H1 (cell line): ENCODE measurements around the gene UVRAG. TPM values are rescaled to one million over a fixed set of nuclear protein-coding genes. Genes with fewer than 3 reads are reported as not detected.

Source experiments
- CTCF ChIA-PET: fragments of 300-600 bp; sonication (Branson Sonifier 250); formaldehyde crosslinking; loops from one replicate; lab custom pipeline; 2021; ENCODE audit not compliant: partially characterized antibody; lab: Charles Lee
- POLR2A ChIA-PET: fragments of 300-600 bp; sonication (Branson Sonifier 250); formaldehyde crosslinking; loops from one replicate; lab custom pipeline; 2021; ENCODE audit warnings: inconsistent platforms; ENCODE audit not compliant: partially characterized antibody; lab: Charles Lee
- DNase-seq, 2 experiments: peaks; one replicate each; pipeline versions ENCODE4 v3.0.0 to v3.0.0-alpha.2; 2010 to 2022; ENCODE audit warnings: low spot score in 2 of 2, low read depth in 1 of 2, mixed read lengths in 1 of 2
- FAIRE-seq: peaks from 2 replicates; lab custom pipeline; 2011; peaks lifted over from hg19 to GRCh38; lab: Jason Lieb, UNC
- H2AFZ ChIP-seq: 2 replicates; pipeline ENCODE4 v1.8.1; 2012; ENCODE audit warnings: low read length, inconsistent platforms
- H2AK5ac ChIP-seq: 2 replicates; pipeline ENCODE4 v1.6.1; 2013; ENCODE audit warnings: low read depth, low read length
- H2BK120ac ChIP-seq: replicated peaks from 2 replicates; pipeline ENCODE3; 2013; ENCODE audit warnings: low read depth, low read length, inconsistent platforms
- H2BK12ac ChIP-seq: 2 replicates; pipeline ENCODE4 v1.6.1; 2013; ENCODE audit warnings: low read depth, low read length
- H2BK15ac ChIP-seq: 2 replicates; pipeline ENCODE4 v1.6.1; 2013; ENCODE audit warnings: low read length
- H2BK20ac ChIP-seq: 2 replicates; pipeline ENCODE4 v1.6.1; 2013; ENCODE audit warnings: low read length
- H2BK5ac ChIP-seq: 2 replicates; pipeline ENCODE4 v1.6.1; 2013; ENCODE audit warnings: low read depth, low read length
- H3K14ac ChIP-seq: 2 replicates; pipeline ENCODE4 v1.6.1; 2013; ENCODE audit warnings: inconsistent platforms; ENCODE audit not compliant: insufficient read length
- H3K18ac ChIP-seq: 2 replicates; pipeline ENCODE4 v1.6.1; 2013; ENCODE audit warnings: low read length; ENCODE audit errors: extremely low read depth
- H3K23ac ChIP-seq: 2 replicates; pipeline ENCODE4 v1.6.1; 2013; ENCODE audit warnings: inconsistent platforms; ENCODE audit not compliant: insufficient read length
- H3K23me2 ChIP-seq: 2 replicates; pipeline ENCODE4 v1.6.1; 2013; ENCODE audit warnings: low read depth, low read length
- H3K27ac ChIP-seq: 2 replicates; pipeline ENCODE4 v1.6.1; 2011; ENCODE audit warnings: low read depth, low read length, inconsistent platforms
- H3K27me3 ChIP-seq, 4 experiments: replicated peaks in 1 of 4; 1 replicate in 1 of 4; 2 replicates in 3 of 4; pipeline versions ENCODE4 v1.6.1 to v1.8.1; 2011 to 2013; ENCODE audit warnings: low read length in 3 of 4, mild to moderate bottlenecking in 3 of 4, inconsistent platforms in 2 of 4, mixed read lengths in 2 of 4, moderate library complexity in 1 of 4; ENCODE audit not compliant: control insufficient read depth in 3 of 4, insufficient read depth in 3 of 4; ENCODE audit errors: extremely low read depth in 1 of 4
- H3K36me3 ChIP-seq, 4 experiments: 2 replicates each; pipeline versions ENCODE4 v1.6.1 to v1.8.1; 2011 to 2013; ENCODE audit warnings: mild to moderate bottlenecking in 4 of 4, low read length in 3 of 4, moderate library complexity in 2 of 4, control low read depth in 1 of 4, inconsistent platforms in 1 of 4; ENCODE audit not compliant: insufficient read depth in 4 of 4, control insufficient read depth in 2 of 4
- H3K4ac ChIP-seq: replicated peaks from 2 replicates; pipeline ENCODE3; 2013; ENCODE audit warnings: low read length, low read depth, mixed read lengths, inconsistent platforms; ENCODE audit not compliant: insufficient read length
- H3K4me1 ChIP-seq, 4 experiments: replicated peaks in 1 of 4; 1 replicate in 1 of 4; 2 replicates in 3 of 4; pipeline versions ENCODE4 v1.6.1 to v1.8.1; 2011 to 2013; ENCODE audit warnings: low read length in 3 of 4, inconsistent platforms in 2 of 4, mixed read lengths in 1 of 4; ENCODE audit not compliant: insufficient read depth in 4 of 4, control insufficient read depth in 3 of 4
- H3K4me2 ChIP-seq, 2 experiments: 2 replicates each; pipeline versions ENCODE4 v1.6.1 to v1.8.1; 2011 to 2013; ENCODE audit warnings: low read depth in 2 of 2, low read length in 2 of 2, control low read depth in 1 of 2, inconsistent platforms in 1 of 2, mild to moderate bottlenecking in 1 of 2; ENCODE audit not compliant: insufficient read depth in 1 of 2
- H3K4me3 ChIP-seq, 4 experiments: fragments of 200-600, 300-600 bp in 1 of 4; sonication (generic), shearing (Covaris generic), sonication (Bioruptor Twin) in 1 of 4; 2 replicates each; pipeline versions ENCODE4 v1.5.1 to v1.8.1; 2011 to 2016; ENCODE audit warnings: low read length in 4 of 4, low read depth in 3 of 4, control low read depth in 2 of 4, inconsistent platforms in 2 of 4, mild to moderate bottlenecking in 2 of 4, mixed read lengths in 1 of 4, moderate library complexity in 1 of 4; ENCODE audit not compliant: insufficient read depth in 2 of 4; ENCODE audit errors: extremely low read depth in 1 of 4
- H3K56ac ChIP-seq: replicated peaks from 2 replicates; pipeline ENCODE3; 2013; ENCODE audit warnings: low read depth, mild to moderate bottlenecking, mixed read lengths, low read length, inconsistent platforms; ENCODE audit not compliant: insufficient read length
- H3K79me1 ChIP-seq: 2 replicates; pipeline ENCODE4 v1.6.1; 2013; ENCODE audit warnings: low read depth, low read length, control low read depth
- H3K79me2 ChIP-seq, 2 experiments: 2 replicates each; pipeline versions ENCODE4 v1.6.1 to v1.8.1; 2012 to 2013; ENCODE audit warnings: low read length in 2 of 2, mild to moderate bottlenecking in 2 of 2, inconsistent platforms in 1 of 2; ENCODE audit not compliant: insufficient read depth in 2 of 2, control insufficient read depth in 1 of 2
- H3K9ac ChIP-seq, 4 experiments: replicated peaks in 1 of 4; 1 replicate in 1 of 4; 2 replicates in 3 of 4; pipeline versions ENCODE4 v1.6.1 to v1.8.1; 2011 to 2013; ENCODE audit warnings: low read depth in 3 of 4, low read length in 3 of 4, control low read depth in 2 of 4, mild to moderate bottlenecking in 2 of 4, moderate library complexity in 2 of 4, inconsistent platforms in 1 of 4; ENCODE audit errors: extremely low read depth in 1 of 4
- H3K9me3 ChIP-seq, 2 experiments: 2 replicates each; pipeline versions ENCODE4 v1.6.1 to v1.8.1; 2012 to 2013; ENCODE audit warnings: mild to moderate bottlenecking in 2 of 2, moderate library complexity in 2 of 2, control low read depth in 1 of 2, inconsistent platforms in 1 of 2, low read depth in 1 of 2, low read length in 1 of 2, mixed read lengths in 1 of 2; ENCODE audit not compliant: insufficient read depth in 2 of 2
- H4K20me1 ChIP-seq, 2 experiments: replicated peaks in 1 of 2; 2 replicates each; pipeline versions ENCODE3 to v1.8.1; 2011 to 2013; ENCODE audit warnings: inconsistent platforms in 2 of 2, low read length in 2 of 2, mild to moderate bottlenecking in 1 of 2; ENCODE audit not compliant: insufficient read depth in 2 of 2, control insufficient read depth in 1 of 2
- H4K5ac ChIP-seq: 2 replicates; pipeline ENCODE4 v1.6.1; 2013; ENCODE audit warnings: low read length, low read depth, mixed read lengths, inconsistent platforms; ENCODE audit not compliant: insufficient read length
- H4K8ac ChIP-seq: 2 replicates; pipeline ENCODE4 v1.8.0; 2013; ENCODE audit warnings: mild to moderate bottlenecking, moderate library complexity, low read length, inconsistent platforms; ENCODE audit not compliant: insufficient read depth; ENCODE audit errors: extremely low read depth
- H4K91ac ChIP-seq: replicated peaks from 2 replicates; pipeline ENCODE3; 2013; ENCODE audit warnings: low read length, mixed read lengths, inconsistent platforms; ENCODE audit not compliant: insufficient read length
- CEBPB ChIP-seq: IDR thresholded peaks from 2 replicates; pipeline ENCODE4 v1.6.1; 2012; ENCODE audit warnings: low read depth, low read length
- RAD21 ChIP-seq, 2 experiments: IDR thresholded peaks in 1 of 2; conservative IDR thresholded peaks in 1 of 2; 2 replicates each; pipeline ENCODE4 v1.6.1; 2011; ENCODE audit warnings: low read depth in 2 of 2, low read length in 2 of 2, improper control_type of control experiment in 1 of 2, inconsistent platforms in 1 of 2, mild to moderate bottlenecking in 1 of 2, moderate library complexity in 1 of 2
- RXRA ChIP-seq: IDR thresholded peaks from 2 replicates; pipeline ENCODE4 v1.6.1; 2011; ENCODE audit warnings: low read depth, mild to moderate bottlenecking, low read length, moderate library complexity; ENCODE audit not compliant: insufficient read depth
- TAF7 ChIP-seq: optimal IDR thresholded peaks from 2 replicates; pipeline ENCODE3; 2011; ENCODE audit warnings: low read depth, mild to moderate bottlenecking, inconsistent platforms, low read length, moderate library complexity, borderline replicate concordance
- WGBS, 2 experiments: shearing (Covaris generic) in 1 of 2; methylation state at CpG; one replicate each; pipeline versions ENCODE4 v1.1.6 to v1.1.7; 2013 to 2015; ENCODE audit warnings: low lambda C conversion rate in 2 of 2, mixed read lengths in 2 of 2, inconsistent platforms in 1 of 2, low coverage in 1 of 2, missing lambda C conversion rate in 1 of 2; ENCODE audit not compliant: insufficient replicate concordance in 2 of 2, insufficient coverage in 1 of 2, insufficient read length in 1 of 2; ENCODE audit errors: extremely low coverage in 1 of 2, missing lambda C conversion rate in 1 of 2; 5-methylcytosine and 5-hydroxymethylcytosine counted together
- polyA plus RNA-seq, 7 experiments: library from polyadenylated mRNA; depleted of rRNA in 3 of 7; stranded (reverse) in 5 of 7; unstranded in 2 of 7; fragments of >200 nt in 5 of 7; fragments of 200-250 nt in 2 of 7; gene quantifications; 1 replicate in 5 of 7; 2 replicates in 1 of 7; 4 replicates in 1 of 7; pipeline versions ENCODE4 v1.2.1 to v1.2.3, GENCODE V29; 2011 to 2013; ENCODE audit warnings: missing spikeins in 2 of 7, mixed read lengths in 2 of 7
- total RNA-seq: library from RNA; stranded (reverse); fragmentation: NEBNext Ultra II Directional; extraction: Animal tissue kit (Norgen Biotek cat#: 25700); gene quantifications from 2 replicates; pipeline ENCODE4 v1.2.1, GENCODE V29; 2021

UVRAG gene
- total and polyA plus RNA-seq, 2 of the 8 experiments (the other 6 are each of a cell fraction or from before 2014, with no cell fraction given) = 5.5 to 14.7 TPM

DNA sequence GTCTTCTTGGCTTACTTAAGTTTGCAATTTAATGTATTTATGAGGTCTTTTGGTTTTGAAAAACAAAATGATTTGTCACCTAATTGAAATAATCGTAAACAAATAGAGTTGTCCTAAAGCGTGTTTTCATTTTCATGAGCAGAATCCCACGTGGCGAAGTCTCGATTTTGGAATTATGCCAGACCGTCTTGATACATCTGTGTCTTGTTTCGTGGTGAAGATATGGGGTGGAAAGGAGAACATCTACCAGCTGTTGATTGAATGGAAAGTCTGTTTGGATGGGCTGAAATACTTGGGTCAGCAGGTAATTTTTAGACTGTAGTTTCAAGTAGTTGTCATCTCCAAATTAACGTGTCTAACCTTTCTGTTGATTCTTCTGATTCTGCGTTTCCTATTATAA lies 64.7 kb downstream of the UVRAG start:
- CTCF ChIA-PET = interaction anchor here (0.6 to 1.7 kb wide), 3 partner anchors 12 to 80 kb away, joined by 3 to 9 read pairs (median 6); no protein-coding TSS in a partner anchor
- no peak overlapping the region for H4K8ac ChIP-seq
- H3K79me2 ChIP-seq = no peaks in the 10 kb centered on the region
- H4K5ac ChIP-seq = no peak overlapping the region
- no peaks in the 10 kb centered on the region for H3K4me1 ChIP-seq
- no peak overlapping the region for H2BK12ac ChIP-seq
- H2BK20ac ChIP-seq = no peak overlapping the region
- H3K36me3 ChIP-seq = no peaks in the 10 kb centered on the region
- no peak overlapping the region for H3K18ac ChIP-seq
- H3K56ac ChIP-seq = no peak overlapping the region
- H3K14ac ChIP-seq = no peak overlapping the region
- H2AK5ac ChIP-seq = no peak overlapping the region
- H3K27ac ChIP-seq = no peak overlapping the region
- no peak overlapping the region for H3K9ac ChIP-seq
- H2BK120ac ChIP-seq = no peak overlapping the region
- H3K9me3 ChIP-seq = no peaks in the 10 kb centered on the region; a peak in 1 of 4 replicates
- H2BK15ac ChIP-seq = no peak overlapping the region
- H2BK5ac ChIP-seq = no peak overlapping the region
- FAIRE-seq (no peak), DNase-seq (no peak)
- no peak for TF ChIP-seq CEBPB
- no peak for TF ChIP-seq TAF7
- TF ChIP-seq RXRA = no peak
- TF ChIP-seq RAD21 (IDR thresholded peaks at IDR 0.05 in 1 of 2, conservative IDR thresholded peaks at IDR 0.05 in 1 of 2; ENCODE audit: low read depth in 2 of 2, low read length in 2 of 2) = no peak
- no peaks in the 10 kb centered on the region for H3K23me2 ChIP-seq
- H3K4me2 ChIP-seq = no peak overlapping the region
- WGBS, 2 experiments = 93% methylated on average over 9 of the region's 9 CpGs; no CpG with 5 or more reads in 1 of the 2 experiments
- no peaks in the 10 kb centered on the region for H3K79me1 ChIP-seq
- peaks cover 0 to 2% of the 10 kb centered on the region in 2 experiments for H4K20me1 ChIP-seq
- no peak overlapping the region for H4K91ac ChIP-seq
- H3K23ac ChIP-seq = no peak overlapping the region
- H2AFZ ChIP-seq = no peak overlapping the region
- H3K27me3 ChIP-seq = no peaks in the 10 kb centered on the region
- POLR2A ChIA-PET = interaction anchor here (0.7 kb wide), 1 partner anchor 21 kb away, joined by 3 read pairs; no protein-coding TSS in a partner anchor
- H3K4me3 ChIP-seq = no peak overlapping the region
- H3K4ac ChIP-seq = no peak overlapping the region
